CD4-positive, alpha-beta T cell (primary cell): ENCODE data around the gene GADD45G. TPM values are rescaled to one million over a fixed set of nuclear protein-coding genes. Genes with fewer than 3 reads are reported as not detected.

Experiments used
- ATAC-seq: fragments of 200-7000 bp; cut with Tn5 transposase; one replicate; pipeline ENCODE4 v1.10.0; 2022; ENCODE audit warnings: mild to moderate bottlenecking; ENCODE audit not compliant: poor library complexity
- CTCF ChIA-PET: fragments of 350-600 bp; sonication (Branson Sonifier 250); formaldehyde crosslinking; loops from one replicate; lab custom pipeline; 2021; ENCODE audit warnings: antibody characterized with exemption, inconsistent platforms; lab: Charles Lee
- POLR2A ChIA-PET: fragments of 350-600 bp; sonication (Branson Sonifier 250); formaldehyde crosslinking; loops from one replicate; lab custom pipeline; 2021; ENCODE audit warnings: antibody characterized with exemption, inconsistent platforms; lab: Charles Lee
- DNase-seq, 14 experiments: peaks; one replicate each; pipeline ENCODE4 v3.0.0-alpha.2; 2013 to 2020; ENCODE audit warnings: mixed read lengths in 2 of 14
- H3K27ac ChIP-seq, 2 donors: one replicate each; pipeline versions ENCODE4 v1.5.1 to v1.7.0; 2013; ENCODE audit warnings: low read length in 2 of 2, low read depth in 1 of 2, mild to moderate bottlenecking in 1 of 2
- H3K27me3 ChIP-seq, 2 experiments: 1 replicate in 1 of 2; 2 replicates in 1 of 2; pipeline versions ENCODE4 v1.6.1 to v1.7.0; 2013; ENCODE audit warnings: low read length in 2 of 2, control low read depth in 1 of 2, mild to moderate bottlenecking in 1 of 2, moderate library complexity in 1 of 2; ENCODE audit not compliant: insufficient read depth in 2 of 2, control insufficient read depth in 1 of 2
- H3K36me3 ChIP-seq: one replicate; pipeline ENCODE4 v1.6.1; 2013; ENCODE audit warnings: low read length, control low read depth; ENCODE audit not compliant: insufficient read depth
- H3K4me1 ChIP-seq: one replicate; pipeline ENCODE4 v1.6.1; 2013; ENCODE audit warnings: low read length, control low read depth; ENCODE audit not compliant: insufficient read depth
- H3K4me3 ChIP-seq: one replicate; pipeline ENCODE4 v1.5.1; 2013; ENCODE audit warnings: mild to moderate bottlenecking, low read length, moderate library complexity
- H3K9me3 ChIP-seq, 2 experiments: 1 replicate in 1 of 2; 2 replicates in 1 of 2; pipeline versions ENCODE4 v1.6.1 to v1.7.0; 2013; ENCODE audit warnings: low read length in 2 of 2, mild to moderate bottlenecking in 2 of 2, control low read depth in 1 of 2, moderate library complexity in 1 of 2; ENCODE audit not compliant: control insufficient read depth in 1 of 2, insufficient read depth in 1 of 2
- H3K27ac Mint-ChIP-seq: one replicate; pipeline ENCODE4 v1.8.0; 2020; ENCODE audit warnings: mixed read lengths
- H3K27me3 Mint-ChIP-seq: one replicate; pipeline ENCODE4 v1.8.0; 2021; ENCODE audit warnings: mixed read lengths
- H3K36me3 Mint-ChIP-seq: one replicate; pipeline ENCODE4 v1.8.0; 2021; ENCODE audit warnings: low read depth, mixed read lengths
- H3K4me1 Mint-ChIP-seq: one replicate; pipeline ENCODE4 v1.8.0; 2021; ENCODE audit warnings: low read depth, mixed read lengths
- H3K4me3 Mint-ChIP-seq: one replicate; pipeline ENCODE4 v1.8.0; 2020; ENCODE audit warnings: mild to moderate bottlenecking, mixed read lengths
- H3K9me3 Mint-ChIP-seq: one replicate; pipeline ENCODE4 v1.8.0; 2020; ENCODE audit warnings: mixed read lengths
- CTCF ChIP-seq: fragments of 200-600 bp; IDR thresholded peaks from one replicate; pipeline ENCODE4 v1.8.0; 2022; ENCODE audit warnings: antibody characterized with exemption, mild to moderate bottlenecking
- intact Hi-C, 2 experiments: fragments of 100-400 bp; cut with DNase I in 1 of 2; cut with micrococcal nuclease in 1 of 2; formaldehyde crosslinking; loops; one replicate each; pipeline versions ENCODE4 v1.15.1 to v1.9.0; 2023 to 2025; cut with DNase I, micrococcal nuclease
- total RNA-seq, 174 experiments: library from RNA in 2 of 174; stranded (reverse) in 2 of 174; gene quantifications; one replicate each; pipeline ENCODE4 v1.2.3 and lab custom pipeline; 2021 to 2026

The GADD45G gene
- total RNA-seq, 2 experiments from 2014 or later = 15.6 to 16.1 TPM

GRCh38 chr9:89598363-89598713 is 6.5 kb upstream of the GADD45G start:
- Histone ChIP-seq H3K4me3 (no peak overlapping the region), H3K4me1 (peaks cover 9% of the 10 kb centered on the region), H3K27ac (no peak overlapping the region), H3K36me3 (no peaks in the 10 kb centered on the region), H3K27me3 (peaks cover 0 to 3% of the 10 kb centered on the region in 2 experiments), H3K9me3 (no peaks in the 10 kb centered on the region)
- intact Hi-C loops = loop anchor here (1.0 to 10.0 kb wide), 5 partner anchors 504 to 1274 kb away; no protein-coding TSS in a partner anchor
- DNase-seq (no peak), ATAC-seq (no peak)
- Mint-ChIP-seq H3K27me3 (no peaks in the 10 kb centered on the region), H3K4me3 (no peak overlapping the region), H3K36me3 (no peaks in the 10 kb centered on the region), H3K27ac (no peak overlapping the region), H3K4me1 (peaks cover 6% of the 10 kb centered on the region), H3K9me3 (no peaks in the 10 kb centered on the region)
- ChIA-PET POLR2A (no interaction called here), CTCF (interaction anchor here (0.6 to 1.2 kb wide), 12 partner anchors 11 to 1272 kb away, joined by 3 to 5 read pairs (median 4); no protein-coding TSS in a partner anchor)
- TF ChIP-seq CTCF = no peak

GRCh38 chr9:89598926-89599325 is 5.9 kb upstream of the GADD45G start:
- Mint-ChIP-seq H3K4me3 (no peak overlapping the region), H3K27ac (no peak overlapping the region), H3K36me3 (no peaks in the 10 kb centered on the region), H3K4me1 (peaks cover 9% of the 10 kb centered on the region), H3K9me3 (no peaks in the 10 kb centered on the region), H3K27me3 (no peaks in the 10 kb centered on the region)
- no peak for ATAC-seq
- Histone ChIP-seq H3K27ac (no peak overlapping the region), H3K27me3 (no peaks in the 10 kb centered on the region), H3K36me3 (no peaks in the 10 kb centered on the region), H3K4me1 (peaks cover 12% of the 10 kb centered on the region), H3K9me3 (no peaks in the 10 kb centered on the region), H3K4me3 (no peak overlapping the region)
- ChIA-PET POLR2A (no interaction called here), CTCF (interaction anchor here (0.6 to 1.2 kb wide), 7 partner anchors 10 to 1272 kb away, joined by 3 to 5 read pairs (median 4); no protein-coding TSS in a partner anchor)
- peak in 1 of 14 experiments; percentile 6 for DNase-seq
- intact Hi-C loops = loop anchor here (1.0 to 10.0 kb wide), 5 partner anchors 503 to 1274 kb away; no protein-coding TSS in a partner anchor
- no peak for TF ChIP-seq CTCF

DNA sequence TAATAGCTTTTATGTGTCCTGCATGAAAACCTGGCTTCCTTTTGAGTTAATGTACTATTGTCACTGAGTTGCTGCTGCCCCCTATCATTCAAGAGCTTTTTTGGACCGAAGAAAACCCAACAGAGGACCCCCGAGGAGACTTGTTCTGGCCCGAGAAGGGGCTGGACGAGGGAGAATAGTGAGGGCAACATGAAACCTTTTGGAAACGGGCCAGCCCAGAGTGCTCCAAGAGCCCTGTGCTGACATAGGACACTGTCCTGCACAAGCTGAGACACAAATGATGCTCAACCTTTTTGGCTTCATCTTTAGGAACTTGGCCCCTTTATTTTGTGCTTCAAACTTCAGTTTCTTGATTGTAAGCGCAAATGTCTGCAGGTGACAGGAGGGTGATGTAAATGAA is 4.0 kb upstream of the GADD45G start:
- peaks cover 18% of the 10 kb centered on the region for H3K4me1 Mint-ChIP-seq
- no peaks in the 10 kb centered on the region for H3K36me3 Mint-ChIP-seq
- no peak for ATAC-seq
- POLR2A ChIA-PET = no interaction called here
- H3K9me3 ChIP-seq = no peaks in the 10 kb centered on the region
- TF ChIP-seq CTCF = no peak
- no peak overlapping the region for H3K4me3 Mint-ChIP-seq
- no peak overlapping the region for H3K4me3 ChIP-seq
- intact Hi-C loops = loop anchor here (2.0 to 5.0 kb wide), 3 partner anchors 141 to 624 kb away; no protein-coding TSS in a partner anchor
- no peak for DNase-seq
- H3K9me3 Mint-ChIP-seq = no peaks in the 10 kb centered on the region
- H3K4me1 ChIP-seq = peaks cover 30% of the 10 kb centered on the region
- no peaks in the 10 kb centered on the region for H3K27me3 ChIP-seq
- H3K27ac ChIP-seq = no peak overlapping the region
- H3K27ac Mint-ChIP-seq = no peak overlapping the region
- H3K27me3 Mint-ChIP-seq = no peaks in the 10 kb centered on the region
- CTCF ChIA-PET = no interaction called here
- H3K36me3 ChIP-seq = no peaks in the 10 kb centered on the region
